Measurements from ENCODE around the gene MLNR. TPM values are rescaled to one million over a fixed set of nuclear protein-coding genes. Genes with fewer than 3 reads are reported as not detected.

MLNR gene
- total RNA-seq, 1 donor: not detected

GRCh38 chr13:49206641-49207040 is 13.5 kb upstream of the MLNR start:
- H3K4me3 ChIP-seq (ENCODE audit: low read depth, low read length): no peak overlapping the region
- DNase-seq (ENCODE audit: low read depth): no peak
- no peak for TF ChIP-seq CTCF (IDR thresholded peaks at IDR 0.05; ENCODE audit: insufficient read depth, low read depth, low read length)

GRCh38 chr13:49208619-49209018 is 11.5 kb upstream of the MLNR start:
- no peak overlapping the region for H3K4me3 ChIP-seq (ENCODE audit: low read depth, low read length)
- no peak for DNase-seq (ENCODE audit: low read depth)
- TF ChIP-seq CTCF (IDR thresholded peaks at IDR 0.05; ENCODE audit: insufficient read depth, low read depth, low read length): no peak

GRCh38 chr13:49210114-49210513 is 10.0 kb upstream of the MLNR start:
- no peak for DNase-seq (ENCODE audit: low read depth)
- TF ChIP-seq CTCF (IDR thresholded peaks at IDR 0.05; ENCODE audit: insufficient read depth, low read depth, low read length): no peak
- no peak overlapping the region for H3K4me3 ChIP-seq (ENCODE audit: low read depth, low read length)

- no peak overlapping the region for H3K4me3 ChIP-seq (ENCODE audit: low read depth, low read length)
- no peak for DNase-seq (ENCODE audit: low read depth)
These were observed 9.5 kb upstream of the MLNR start for GRCh38 chr13:49210669-49211068.

GRCh38 chr13:49213539-49213938 is 6.6 kb upstream of the MLNR start:
- no peak for TF ChIP-seq CTCF (IDR thresholded peaks at IDR 0.05; ENCODE audit: insufficient read depth, low read depth, low read length)
- DNase-seq (ENCODE audit: low read depth): no peak

More at GRCh38 chr13:49210669-49211068, 9.5 kb upstream of the MLNR start:
- no peak for TF ChIP-seq CTCF (IDR thresholded peaks at IDR 0.05; ENCODE audit: insufficient read depth, low read depth, low read length)

GRCh38 chr13:49213997-49214916 is 5.9 kb upstream of the MLNR start:
- no peak for TF ChIP-seq CTCF (IDR thresholded peaks at IDR 0.05; ENCODE audit: insufficient read depth, low read depth, low read length)
- DNase-seq (ENCODE audit: low read depth): no peak

More at GRCh38 chr13:49213539-49213938, 6.6 kb upstream of the MLNR start:
- H3K4me3 ChIP-seq (ENCODE audit: low read depth, low read length): no peak overlapping the region

More at GRCh38 chr13:49213997-49214916, 5.9 kb upstream of the MLNR start:
- H3K4me3 ChIP-seq (ENCODE audit: low read depth, low read length): no peak overlapping the region

Measured in fibroblast of villous mesenchyme (primary cell).